HepG2 (cell line): Measurements from ENCODE around the gene DAZAP1. TPM values are rescaled to one million over a fixed set of nuclear protein-coding genes. Genes with fewer than 3 reads are reported as not detected.

Experiments
- AFF4 ChIP-seq: sonication (generic); formaldehyde crosslinking; IDR thresholded peaks from 2 replicates; pipeline ENCODE4 v1.4.0; 2020; ENCODE audit warnings: missing genetic modification reagents
- DR1 ChIP-seq: sonication (generic); formaldehyde crosslinking; IDR thresholded peaks from 2 replicates; pipeline ENCODE4 v1.8.0; 2021; ENCODE audit warnings: mild to moderate bottlenecking, missing genetic modification reagents, inconsistent platforms
- MBD4 ChIP-seq: IDR thresholded peaks from 2 replicates; pipeline ENCODE4 v1.6.1; 2012; ENCODE audit warnings: low read length, inconsistent platforms, borderline replicate concordance
- PBX2 ChIP-seq: IDR thresholded peaks from 2 replicates; pipeline ENCODE4 v1.6.1; 2016; ENCODE audit warnings: control low read depth
- PBX3 ChIP-seq: sonication (generic); formaldehyde crosslinking; IDR thresholded peaks from 2 replicates; pipeline ENCODE4 v1.8.1; 2023; ENCODE audit warnings: missing genetic modification reagents, inconsistent platforms, borderline replicate concordance
- RFX1 ChIP-seq: fragments of 450-650 bp; IDR thresholded peaks from 2 replicates; pipeline ENCODE4 v1.6.1; 2017
- ZNF407 ChIP-seq: sonication (generic); formaldehyde crosslinking; IDR thresholded peaks from one replicate; pipeline ENCODE4 v1.5.1; 2020; ENCODE audit warnings: mild to moderate bottlenecking, missing genetic modification reagents; ENCODE audit errors: not compliant biosample characterization
- ZNF562 ChIP-seq: sonication (generic); formaldehyde crosslinking; IDR thresholded peaks from 2 replicates; pipeline ENCODE4 v1.8.0; 2022; ENCODE audit warnings: missing genetic modification reagents, borderline replicate concordance
- ZNF570 ChIP-seq: sonication (generic); formaldehyde crosslinking; IDR thresholded peaks from 2 replicates; pipeline ENCODE4 v1.4.0; 2020; ENCODE audit warnings: mild to moderate bottlenecking, missing genetic modification reagents, borderline replicate concordance
- ZNF776 ChIP-seq: sonication (generic); formaldehyde crosslinking; IDR thresholded peaks from 2 replicates; pipeline ENCODE4 v1.4.0; 2020; ENCODE audit warnings: mild to moderate bottlenecking, missing genetic modification reagents
- ZSCAN20 ChIP-seq: sonication (generic); formaldehyde crosslinking; IDR thresholded peaks from 2 replicates; pipeline ENCODE4 v1.4.0; 2020; ENCODE audit warnings: missing genetic modification reagents, mild to moderate bottlenecking, borderline replicate concordance
- polyA plus RNA-seq, 8 experiments: library from polyadenylated mRNA; depleted of rRNA in 3 of 8; stranded (reverse) in 7 of 8; unstranded in 1 of 8; fragments of >200 nt; fragmentation: Illumina TruSeq in 4 of 8; extraction: Trizol in 4 of 8; gene quantifications; 2 replicates each; pipeline versions ENCODE4 v1.2.1 to v1.2.3, GENCODE V29; 2011 to 2016; ENCODE audit warnings: low read depth in 4 of 8, missing spikeins in 1 of 8, mixed read lengths in 1 of 8; ENCODE audit not compliant: insufficient read depth in 1 of 8
- total RNA-seq, 5 experiments: library from RNA; depleted of rRNA; stranded (reverse); fragments of >200 nt; fragmentation: Illumina TruSeq; extraction: Trizol; gene quantifications; 2 replicates each; pipeline ENCODE4 v1.2.3, GENCODE V29; 2016; ENCODE audit warnings: low read depth in 1 of 5

DAZAP1 gene
- total and polyA plus RNA-seq, 2 of the 13 experiments (the other 11 are each of a cell fraction or from before 2014, with no cell fraction given), result 63.3 to 79.2 TPM

GRCh38 chr19:1400281-1401137 lies 6.9 kb upstream of the DAZAP1 start (continued):
- TF ChIP-seq ZNF407 (CRISPR knock-in tag) (peak; percentile 10), AFF4 (CRISPR knock-in tag) (peak; percentile 52; the same call in 1 of the 2 replicates), ZNF570 (CRISPR knock-in tag) (0 out of 2 replicates have a peak, but pooled peaks have one; percentile 47), RFX1 (no peak), ZNF776 (no peak), MBD4 (no peak), ZNF562 (no peak), PBX2 (CRISPR knock-in tag) (peak; percentile 59), PBX3 (no peak), ZSCAN20 (CRISPR knock-in tag) (no peak), DR1 (CRISPR knock-in tag) (peak; percentile 63; the same call in 1 of the 2 replicates)
